ENCODE measurements around the gene COL6A2.
A peak's percentile ranks its signal among the peaks of the same experiment; 100 is the strongest.

The COL6A2 gene

DNA sequence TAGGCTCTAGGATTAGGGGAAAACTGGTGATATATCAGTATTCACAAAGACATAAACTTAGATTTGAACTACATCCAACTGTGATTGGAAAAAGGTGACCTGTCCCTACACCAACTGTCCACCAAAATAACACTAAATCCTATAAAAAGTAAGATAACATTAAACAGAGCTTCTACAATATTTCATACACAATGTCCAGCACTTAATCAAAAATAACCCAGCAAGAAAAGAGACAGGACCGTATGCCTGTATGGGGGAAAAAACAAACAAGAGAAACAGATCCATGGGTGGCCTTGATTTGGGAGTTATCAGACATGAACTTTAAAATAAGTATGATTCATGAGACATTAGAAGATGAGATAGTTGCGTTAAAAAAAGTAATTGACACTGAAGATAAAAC is 9.7 kb upstream of the COL6A2 start:
- intact Hi-C loops (cut with DNase I; ENCODE audit: low total_unique reads), result no loop called here
- Histone ChIP-seq H3K9me3 (no peaks in the 10 kb centered on the region), H3K27ac (no peak overlapping the region), H3K36me3 (no peaks in the 10 kb centered on the region), H3K27me3 (no peaks in the 10 kb centered on the region), H3K4me1 (peaks cover 4 to 17% (median 16%) of the 10 kb centered on the region in 4 donors), H3K4me3 (no peak overlapping the region)
- no peak for DNase-seq
- TF ChIP-seq, protein P1, sequence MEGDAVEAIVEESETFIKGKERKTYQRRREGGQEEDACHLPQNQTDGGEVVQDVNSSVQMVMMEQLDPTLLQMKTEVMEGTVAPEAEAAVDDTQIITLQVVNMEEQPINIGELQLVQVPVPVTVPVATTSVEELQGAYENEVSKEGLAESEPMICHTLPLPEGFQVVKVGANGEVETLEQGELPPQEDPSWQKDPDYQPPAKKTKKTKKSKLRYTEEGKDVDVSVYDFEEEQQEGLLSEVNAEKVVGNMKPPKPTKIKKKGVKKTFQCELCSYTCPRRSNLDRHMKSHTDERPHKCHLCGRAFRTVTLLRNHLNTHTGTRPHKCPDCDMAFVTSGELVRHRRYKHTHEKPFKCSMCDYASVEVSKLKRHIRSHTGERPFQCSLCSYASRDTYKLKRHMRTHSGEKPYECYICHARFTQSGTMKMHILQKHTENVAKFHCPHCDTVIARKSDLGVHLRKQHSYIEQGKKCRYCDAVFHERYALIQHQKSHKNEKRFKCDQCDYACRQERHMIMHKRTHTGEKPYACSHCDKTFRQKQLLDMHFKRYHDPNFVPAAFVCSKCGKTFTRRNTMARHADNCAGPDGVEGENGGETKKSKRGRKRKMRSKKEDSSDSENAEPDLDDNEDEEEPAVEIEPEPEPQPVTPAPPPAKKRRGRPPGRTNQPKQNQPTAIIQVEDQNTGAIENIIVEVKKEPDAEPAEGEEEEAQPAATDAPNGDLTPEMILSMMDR (IDR thresholded peaks at IDR 0.05), result no peak

DNA sequence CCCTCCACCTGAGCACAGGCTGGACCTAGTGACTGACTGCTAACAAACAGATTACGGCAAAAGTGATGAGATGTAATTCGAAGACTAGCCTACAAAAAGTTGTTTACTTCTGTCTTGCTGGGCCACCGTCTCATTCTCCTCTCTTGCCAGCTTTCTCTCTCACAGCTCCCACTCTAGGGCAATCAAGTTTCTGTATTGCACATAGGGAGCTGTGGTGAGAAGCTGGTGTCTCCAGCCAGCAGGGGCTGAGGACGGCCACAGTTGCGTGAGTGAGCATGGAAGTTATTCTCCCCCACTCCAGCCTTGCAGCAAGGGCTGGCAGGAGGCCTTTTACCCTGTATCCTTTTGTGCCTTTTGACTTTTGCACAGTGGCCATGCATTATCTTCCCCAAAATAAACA is 8.6 kb upstream of the COL6A2 start:
- TF ChIP-seq, protein P1 (IDR thresholded peaks at IDR 0.05), result no peak
- H3K4me1 ChIP-seq, result peaks cover 4 to 27% (median 24%) of the 10 kb centered on the region in 4 donors
- H3K36me3 ChIP-seq, result no peaks in the 10 kb centered on the region
- H3K9me3 ChIP-seq, result no peaks in the 10 kb centered on the region
- intact Hi-C loops (cut with DNase I; ENCODE audit: low total_unique reads), result no loop called here
- H3K27ac ChIP-seq, result no peak overlapping the region
- no peaks in the 10 kb centered on the region for H3K27me3 ChIP-seq
- DNase-seq, result no peak
- H3K4me3 ChIP-seq, result no peak overlapping the region

DNA sequence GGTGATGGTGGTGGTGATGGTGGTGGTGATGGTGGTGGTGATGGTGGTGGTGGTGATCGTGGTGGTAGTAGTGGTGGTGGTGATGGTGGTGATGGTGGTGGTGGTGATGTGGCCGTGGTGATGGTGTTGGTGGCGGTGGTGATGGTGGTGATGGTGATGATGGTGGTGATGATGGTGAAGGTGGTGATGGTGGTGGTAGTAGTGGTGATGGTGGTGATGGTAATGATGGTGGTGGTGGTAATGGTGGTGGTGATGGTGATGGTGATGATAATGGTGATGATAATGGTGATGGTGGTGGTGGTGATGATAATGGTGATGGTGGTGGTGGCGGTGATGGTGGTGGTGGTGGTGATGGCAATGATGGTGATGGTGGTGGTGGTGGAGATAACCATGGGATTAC is 6.8 kb upstream of the COL6A2 start:
- no peak for DNase-seq
- peak overlapping the region; percentile 95 to 100 for H3K27ac ChIP-seq
- no peaks in the 10 kb centered on the region for H3K27me3 ChIP-seq
- no peaks in the 10 kb centered on the region for H3K9me3 ChIP-seq
- intact Hi-C loops (cut with DNase I; ENCODE audit: low total_unique reads), result loop anchor here (5.0 kb wide), 1 partner anchor 34 kb away; no protein-coding TSS in a partner anchor
- no peak overlapping the region for H3K4me3 ChIP-seq
- peaks cover 4 to 29% (median 24%) of the 10 kb centered on the region in 4 donors for H3K4me1 ChIP-seq
- TF ChIP-seq, protein P1 (IDR thresholded peaks at IDR 0.05), result no peak
- no peaks in the 10 kb centered on the region for H3K36me3 ChIP-seq

DNA sequence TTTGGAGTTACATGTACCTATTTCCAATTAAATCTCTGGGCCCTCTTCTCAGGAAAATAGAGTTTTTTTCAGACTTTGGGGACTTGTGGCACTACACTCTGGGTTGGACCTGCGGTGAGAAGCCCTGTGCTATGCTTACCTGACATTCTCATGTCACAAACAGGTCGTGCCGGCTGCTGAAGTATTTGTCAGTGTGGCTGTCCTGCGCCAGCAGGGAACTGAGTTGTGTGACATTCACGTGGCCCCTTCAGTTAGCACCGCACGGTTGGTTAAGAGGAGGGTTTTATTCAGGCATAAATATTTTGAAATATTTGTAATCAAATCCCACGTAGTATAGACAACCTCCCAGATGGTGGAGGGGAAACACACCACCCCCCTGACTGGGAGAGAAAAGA is 6.3 kb upstream of the COL6A2 start:
- H3K4me1 ChIP-seq, result peaks cover 4 to 32% (median 24%) of the 10 kb centered on the region in 4 donors
- H3K9me3 ChIP-seq, result no peaks in the 10 kb centered on the region
- intact Hi-C loops (cut with DNase I; ENCODE audit: low total_unique reads), result loop anchor here (5.0 kb wide), 1 partner anchor 34 kb away; no protein-coding TSS in a partner anchor
- TF ChIP-seq, protein P1 (IDR thresholded peaks at IDR 0.05), result no peak
- H3K27me3 ChIP-seq, result no peaks in the 10 kb centered on the region
- no peak for DNase-seq
- H3K36me3 ChIP-seq, result no peaks in the 10 kb centered on the region
- peak overlapping the region; percentile 95 to 100 for H3K27ac ChIP-seq
- H3K4me3 ChIP-seq, result peak overlapping the region; percentile 25 to 34

DNA sequence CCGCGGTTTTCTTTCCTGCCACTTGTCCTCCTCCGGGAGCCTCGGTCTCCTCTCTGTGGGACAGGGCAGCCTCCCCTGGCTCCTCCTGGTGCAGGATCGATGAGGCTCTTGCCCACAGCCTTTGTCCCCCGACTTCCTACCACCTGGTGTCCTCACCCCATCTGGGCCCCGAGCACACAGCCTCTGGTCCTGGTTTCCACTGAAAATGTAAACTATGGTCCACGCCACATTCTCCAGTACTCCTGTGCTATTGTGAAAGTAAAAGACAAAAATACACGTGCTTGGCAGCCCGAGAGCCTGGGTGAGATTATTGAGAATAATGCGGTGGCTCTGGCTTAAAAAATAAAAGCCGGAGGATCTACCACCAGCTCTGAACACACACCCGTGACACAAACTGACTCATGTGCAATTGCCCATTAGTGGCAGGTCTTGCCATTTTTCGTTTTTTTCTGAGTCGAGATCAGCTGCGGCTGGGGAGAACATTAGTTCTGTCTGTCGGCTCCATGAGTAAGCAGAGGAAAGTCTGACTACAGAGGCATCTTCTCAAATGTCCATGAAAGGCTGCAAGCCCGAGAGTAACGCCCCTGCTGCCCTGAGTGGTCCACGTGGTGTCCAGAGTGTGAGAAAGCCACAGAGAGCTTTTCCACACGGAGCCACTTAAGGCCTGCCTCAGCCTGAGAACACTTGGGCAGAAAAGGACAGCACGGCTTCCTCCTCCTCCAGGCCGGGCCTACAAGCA is 5.7 kb upstream of the COL6A2 start:
- intact Hi-C loops (cut with DNase I; ENCODE audit: low total_unique reads), result loop anchor here (5.0 kb wide), 1 partner anchor 35 kb away; no protein-coding TSS in a partner anchor
- H3K27me3 ChIP-seq, result no peaks in the 10 kb centered on the region
- no peaks in the 10 kb centered on the region for H3K9me3 ChIP-seq
- peak; percentile 92 to 96 for DNase-seq
- TF ChIP-seq, protein P1 (IDR thresholded peaks at IDR 0.05), result no peak
- no peaks in the 10 kb centered on the region for H3K36me3 ChIP-seq
- peak overlapping the region; percentile 95 to 100 for H3K27ac ChIP-seq
- peaks cover 4 to 38% (median 28%) of the 10 kb centered on the region in 4 donors for H3K4me1 ChIP-seq
- peak overlapping the region; percentile 25 to 34 for H3K4me3 ChIP-seq

All from tibial artery (tissue), 4 donors.